ENCODE measurements around the gene ADAMTS17.

The ADAMTS17 gene

GRCh38 chr15:100201376-100202280, 140.1 kb downstream of the ADAMTS17 start:
- no peak for DNase-seq (ENCODE audit: low read depth in 1 of 2, low spot score in 1 of 2)

GRCh38 chr15:100200287-100200880, 141.4 kb downstream of the ADAMTS17 start:
- DNase-seq (ENCODE audit: low read depth in 1 of 2, low spot score in 1 of 2), result no peak

GRCh38 chr15:100199711-100200286, 142.0 kb downstream of the ADAMTS17 start:
- no peak for DNase-seq (ENCODE audit: low read depth in 1 of 2, low spot score in 1 of 2)

GRCh38 chr15:100198442-100198841, 143.3 kb downstream of the ADAMTS17 start:
- DNase-seq (ENCODE audit: low read depth in 1 of 2, low spot score in 1 of 2), result no peak

GRCh38 chr15:100196326-100197058, 145.3 kb downstream of the ADAMTS17 start:
- DNase-seq (ENCODE audit: low read depth in 1 of 2, low spot score in 1 of 2), result no peak

GRCh38 chr15:100194996-100195395, 146.8 kb downstream of the ADAMTS17 start:
- DNase-seq (ENCODE audit: low read depth in 1 of 2, low spot score in 1 of 2), result no peak

GRCh38 chr15:100193277-100193860, 148.4 kb downstream of the ADAMTS17 start:
- no peak for DNase-seq (ENCODE audit: low read depth in 1 of 2, low spot score in 1 of 2)

GRCh38 chr15:100192097-100193080, 149.4 kb downstream of the ADAMTS17 start:
- DNase-seq (ENCODE audit: low read depth in 1 of 2, low spot score in 1 of 2), result no peak

- no peak for DNase-seq (ENCODE audit: low read depth in 1 of 2, low spot score in 1 of 2)
Observed at GRCh38 chr15:100191161-100191560, 150.6 kb downstream of the ADAMTS17 start.

GRCh38 chr15:100190675-100191074, 151.1 kb downstream of the ADAMTS17 start:
- DNase-seq (ENCODE audit: low read depth in 1 of 2, low spot score in 1 of 2), result no peak

GRCh38 chr15:100189849-100190248, 151.9 kb downstream of the ADAMTS17 start:
- DNase-seq (ENCODE audit: low read depth in 1 of 2, low spot score in 1 of 2), result no peak

GRCh38 chr15:100189319-100189718, 152.5 kb downstream of the ADAMTS17 start:
- no peak for DNase-seq (ENCODE audit: low read depth in 1 of 2, low spot score in 1 of 2)

- DNase-seq (ENCODE audit: low read depth in 1 of 2, low spot score in 1 of 2), result no peak
Observed at GRCh38 chr15:100187677-100188076, 154.1 kb downstream of the ADAMTS17 start.

- no peak for DNase-seq (ENCODE audit: low read depth in 1 of 2, low spot score in 1 of 2)
Observed at GRCh38 chr15:100186960-100187359, 154.8 kb downstream of the ADAMTS17 start.

- no peak for DNase-seq (ENCODE audit: low read depth in 1 of 2, low spot score in 1 of 2)
Observed at GRCh38 chr15:100186366-100186765, 155.4 kb downstream of the ADAMTS17 start.

- DNase-seq (ENCODE audit: low read depth in 1 of 2, low spot score in 1 of 2), result no peak
Observed at GRCh38 chr15:100183921-100184495, 157.8 kb downstream of the ADAMTS17 start.

GRCh38 chr15:100180921-100181320, 160.9 kb downstream of the ADAMTS17 start:
- no peak for DNase-seq (ENCODE audit: low read depth in 1 of 2, low spot score in 1 of 2)

GRCh38 chr15:100175406-100176114, 166.2 kb downstream of the ADAMTS17 start:
- DNase-seq (ENCODE audit: low read depth in 1 of 2, low spot score in 1 of 2), result no peak

GRCh38 chr15:100174904-100175275, 166.9 kb downstream of the ADAMTS17 start:
- DNase-seq (ENCODE audit: low read depth in 1 of 2, low spot score in 1 of 2), result no peak

All from stimulated activated CD4-positive, alpha-beta T cell treated with anti-CD3 and anti-CD28 coated beads, Interleukin-15, amount 100 ng/mL, for 1 hour (primary cell).